B cell (primary cell): Measurements from ENCODE around the gene PSME1.

Experiments used
- EZH2 ChIP-seq: IDR thresholded peaks from 2 replicates; pipeline ENCODE4 v1.6.1; 2012; ENCODE audit warnings: borderline replicate concordance, low read depth, mild to moderate bottlenecking, moderate library complexity, low read length; ENCODE audit not compliant: insufficient read depth, poor library complexity, severe bottlenecking
- TF ChIP-seq, protein P1 (sequence below): fragments of 200-600 bp; IDR thresholded peaks from one replicate; pipeline ENCODE4 v1.8.0; 2022; ENCODE audit warnings: antibody characterized with exemption, mild to moderate bottlenecking

DNA sequence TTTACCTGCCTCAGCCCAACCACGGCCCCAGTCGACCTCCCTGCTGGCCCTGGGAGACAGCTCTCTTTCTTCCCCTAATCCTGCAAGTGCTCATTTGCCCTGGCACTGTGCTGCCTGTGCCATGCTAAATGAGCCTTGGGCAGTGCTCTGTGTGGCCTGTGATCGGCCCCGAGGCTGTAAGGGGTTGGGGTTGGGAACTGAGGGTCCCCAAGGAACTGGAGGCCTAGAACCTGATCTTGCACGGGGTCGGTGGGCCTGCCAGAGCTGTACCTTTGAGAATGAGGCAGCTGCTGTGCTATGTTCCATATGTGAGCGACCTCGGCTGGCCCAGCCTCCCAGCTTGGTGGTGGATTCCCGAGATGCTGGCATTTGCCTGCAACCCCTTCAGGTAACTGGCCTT lies 14.1 kb downstream of the PSME1 start:
- TF ChIP-seq, protein P1, sequence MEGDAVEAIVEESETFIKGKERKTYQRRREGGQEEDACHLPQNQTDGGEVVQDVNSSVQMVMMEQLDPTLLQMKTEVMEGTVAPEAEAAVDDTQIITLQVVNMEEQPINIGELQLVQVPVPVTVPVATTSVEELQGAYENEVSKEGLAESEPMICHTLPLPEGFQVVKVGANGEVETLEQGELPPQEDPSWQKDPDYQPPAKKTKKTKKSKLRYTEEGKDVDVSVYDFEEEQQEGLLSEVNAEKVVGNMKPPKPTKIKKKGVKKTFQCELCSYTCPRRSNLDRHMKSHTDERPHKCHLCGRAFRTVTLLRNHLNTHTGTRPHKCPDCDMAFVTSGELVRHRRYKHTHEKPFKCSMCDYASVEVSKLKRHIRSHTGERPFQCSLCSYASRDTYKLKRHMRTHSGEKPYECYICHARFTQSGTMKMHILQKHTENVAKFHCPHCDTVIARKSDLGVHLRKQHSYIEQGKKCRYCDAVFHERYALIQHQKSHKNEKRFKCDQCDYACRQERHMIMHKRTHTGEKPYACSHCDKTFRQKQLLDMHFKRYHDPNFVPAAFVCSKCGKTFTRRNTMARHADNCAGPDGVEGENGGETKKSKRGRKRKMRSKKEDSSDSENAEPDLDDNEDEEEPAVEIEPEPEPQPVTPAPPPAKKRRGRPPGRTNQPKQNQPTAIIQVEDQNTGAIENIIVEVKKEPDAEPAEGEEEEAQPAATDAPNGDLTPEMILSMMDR, result no peak
- no peak for TF ChIP-seq EZH2
